Mesenchymal stem cell (in vitro differentiated cells and primary cell): ENCODE results near the gene TSPAN9.

ENCODE experiments used
- DNase-seq: peaks from one replicate; pipeline ENCODE4 v3.0.0-alpha.2; 2013
- H2AFZ ChIP-seq: one replicate; pipeline ENCODE4 v1.6.1; 2013; ENCODE audit warnings: low read depth, mild to moderate bottlenecking, control low read depth, inconsistent platforms, low read length, moderate library complexity
- H2AK5ac ChIP-seq: 2 replicates; pipeline ENCODE4 v1.6.1; 2013; ENCODE audit warnings: low read length, moderate library complexity, mild to moderate bottlenecking, inconsistent platforms; ENCODE audit not compliant: severe bottlenecking
- H2BK120ac ChIP-seq: one replicate; pipeline ENCODE4 v1.6.1; 2013; ENCODE audit warnings: low read depth, mild to moderate bottlenecking, inconsistent platforms, low read length, moderate library complexity
- H2BK12ac ChIP-seq, 2 experiments: one replicate each; pipeline ENCODE4 v1.6.1; 2013; ENCODE audit warnings: inconsistent platforms in 2 of 2, low read length in 2 of 2, mild to moderate bottlenecking in 2 of 2, moderate library complexity in 2 of 2, control low read depth in 1 of 2
- H2BK15ac ChIP-seq: one replicate; pipeline ENCODE4 v1.6.1; 2013; ENCODE audit warnings: mild to moderate bottlenecking, low read depth, inconsistent platforms; ENCODE audit not compliant: poor library complexity, severe bottlenecking
- H2BK5ac ChIP-seq: 2 replicates; pipeline ENCODE4 v1.6.1; 2013; ENCODE audit warnings: low read depth, mild to moderate bottlenecking, low read length, control low read depth, inconsistent platforms; ENCODE audit not compliant: poor library complexity, severe bottlenecking
- H3K14ac ChIP-seq, 2 experiments: one replicate each; pipeline ENCODE4 v1.6.1; 2013; ENCODE audit warnings: inconsistent platforms in 2 of 2, low read length in 2 of 2, control low read depth in 1 of 2, mild to moderate bottlenecking in 1 of 2, moderate library complexity in 1 of 2
- H3K18ac ChIP-seq, 2 experiments: one replicate each; pipeline ENCODE4 v1.6.1; 2013; ENCODE audit warnings: inconsistent platforms in 2 of 2, low read length in 2 of 2, control low read depth in 1 of 2, low read depth in 1 of 2, mild to moderate bottlenecking in 1 of 2
- H3K23ac ChIP-seq, 2 experiments: one replicate each; pipeline ENCODE4 v1.6.1; 2013; ENCODE audit warnings: inconsistent platforms in 2 of 2, low read length in 2 of 2, mild to moderate bottlenecking in 2 of 2, moderate library complexity in 2 of 2, control low read depth in 1 of 2
- H3K27ac ChIP-seq: 2 replicates; pipeline ENCODE4 v1.5.1; 2013; ENCODE audit warnings: mild to moderate bottlenecking, moderate library complexity, low read length, control low read depth, inconsistent platforms; ENCODE audit not compliant: poor library complexity, severe bottlenecking
- H3K27me3 ChIP-seq, 2 experiments: 2 replicates each; pipeline versions ENCODE4 v1.6.1 to v1.7.0; 2013; ENCODE audit warnings: low read length in 2 of 2, mild to moderate bottlenecking in 2 of 2, moderate library complexity in 2 of 2, control low read depth in 1 of 2, inconsistent platforms in 1 of 2; ENCODE audit not compliant: control insufficient read depth in 1 of 2, insufficient read depth in 1 of 2
- H3K36me3 ChIP-seq, 2 experiments: 2 replicates each; pipeline versions ENCODE4 v1.6.1 to v1.7.0; 2013; ENCODE audit warnings: low read length in 2 of 2, control low read depth in 1 of 2, inconsistent platforms in 1 of 2, low read depth in 1 of 2, mild to moderate bottlenecking in 1 of 2; ENCODE audit not compliant: insufficient read depth in 2 of 2, control insufficient read depth in 1 of 2
- H3K4ac ChIP-seq, 2 experiments: one replicate each; pipeline ENCODE4 v1.6.1; 2013; ENCODE audit warnings: inconsistent platforms in 2 of 2, low read length in 2 of 2, mild to moderate bottlenecking in 2 of 2, moderate library complexity in 2 of 2, control low read depth in 1 of 2, low read depth in 1 of 2
- H3K4me1 ChIP-seq: 2 replicates; pipeline ENCODE4 v1.6.1; 2013; ENCODE audit warnings: low read depth, low read length, control low read depth; ENCODE audit not compliant: control insufficient read depth, insufficient read depth
- H3K4me2 ChIP-seq: 2 replicates; pipeline ENCODE4 v1.6.1; 2013; ENCODE audit warnings: low read length, mild to moderate bottlenecking, inconsistent platforms; ENCODE audit not compliant: poor library complexity, severe bottlenecking
- H3K4me3 ChIP-seq, 2 experiments: 2 replicates each; pipeline versions ENCODE4 v1.5.1 to v1.7.0; 2013; ENCODE audit warnings: low read length in 2 of 2, mild to moderate bottlenecking in 2 of 2, control low read depth in 1 of 2, low read depth in 1 of 2; ENCODE audit not compliant: insufficient read depth in 1 of 2
- H3K79me1 ChIP-seq: replicated peaks from 2 replicates; pipeline ENCODE4 v1.6.1; 2013; ENCODE audit warnings: mild to moderate bottlenecking, control low read depth, low read length, inconsistent platforms; ENCODE audit not compliant: poor library complexity, severe bottlenecking
- H3K9ac ChIP-seq: 2 replicates; pipeline ENCODE4 v1.7.0; 2013; ENCODE audit warnings: mild to moderate bottlenecking, low read length, moderate library complexity
- H3K9me3 ChIP-seq: 2 replicates; pipeline ENCODE4 v1.7.0; 2013; ENCODE audit warnings: mild to moderate bottlenecking, low read length; ENCODE audit not compliant: control insufficient read depth
- H4K8ac ChIP-seq: one replicate; pipeline ENCODE4 v1.6.1; 2013; ENCODE audit warnings: inconsistent platforms, mild to moderate bottlenecking, low read length, moderate library complexity
- H4K91ac ChIP-seq: one replicate; pipeline ENCODE4 v1.6.1; 2013; ENCODE audit warnings: mild to moderate bottlenecking, low read length, inconsistent platforms
- WGBS: methylation state at CpG from one replicate; pipeline ENCODE4 v1.1.7; 2013; ENCODE audit warnings: mixed read lengths; 5-methylcytosine and 5-hydroxymethylcytosine counted together

The TSPAN9 gene

DNA sequence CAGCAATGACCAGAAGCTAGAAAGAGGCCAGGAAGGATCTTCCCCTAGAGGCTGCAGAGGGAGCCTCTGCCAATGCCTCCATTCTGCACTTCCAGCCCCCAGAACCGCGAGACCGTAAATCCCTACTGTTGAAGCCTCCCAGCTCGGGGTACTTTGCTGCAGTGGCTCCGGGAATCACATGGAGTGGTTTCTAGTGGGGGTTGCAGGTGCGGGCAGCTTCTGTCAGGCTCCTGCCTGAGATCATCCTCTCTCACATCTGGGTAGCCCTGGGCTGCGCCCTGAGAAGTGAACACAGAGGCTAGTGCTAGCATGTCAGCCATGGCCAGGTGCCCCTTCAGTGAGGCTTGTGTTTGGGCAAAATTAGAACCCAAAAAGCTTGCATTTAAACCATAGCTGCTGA, 67.3 kb downstream of the TSPAN9 start:
- DNase-seq = no peak
- Histone ChIP-seq H3K79me1 (peaks cover 63% of the 10 kb centered on the region), H3K27me3 (peaks cover 0 to 29% of the 10 kb centered on the region in 2 experiments), H4K8ac (no peak overlapping the region), H3K9me3 (no peaks in the 10 kb centered on the region), H4K91ac (no peak overlapping the region), H2BK12ac (no peak overlapping the region), H3K23ac (no peak overlapping the region), H3K9ac (no peak overlapping the region), H2AK5ac (no peak overlapping the region), H3K4me2 (no peak overlapping the region), H3K36me3 (peaks cover 0 to 25% of the 10 kb centered on the region in 2 experiments), H3K27ac (no peak overlapping the region), H3K4me1 (peaks cover 14% of the 10 kb centered on the region), H3K14ac (no peak overlapping the region), H2AFZ (no peak overlapping the region), H3K4me3 (no peak overlapping the region), H2BK15ac (no peak overlapping the region), H2BK5ac (no peak overlapping the region), H3K18ac (no peak overlapping the region), H3K4ac (no peak overlapping the region), H2BK120ac (no peak overlapping the region)
- 93% methylated on average over 7 of the region's 7 CpGs for WGBS

- Histone ChIP-seq H3K27ac (no peak overlapping the region), H2BK15ac (no peak overlapping the region), H4K8ac (no peak overlapping the region), H3K14ac (no peak overlapping the region), H3K18ac (no peak overlapping the region), H2BK12ac (peak overlapping the region in 1 of 2 experiments; percentile 15), H2BK120ac (no peak overlapping the region), H2BK5ac (no peak overlapping the region), H3K4me3 (no peak overlapping the region), H3K23ac (no peak overlapping the region), H3K4ac (no peak overlapping the region), H3K9me3 (no peaks in the 10 kb centered on the region), H4K91ac (no peak overlapping the region), H3K79me1 (peaks cover 64% of the 10 kb centered on the region), H3K4me2 (no peak overlapping the region), H2AFZ (no peak overlapping the region), H3K9ac (no peak overlapping the region), H3K27me3 (peaks cover 0 to 29% of the 10 kb centered on the region in 2 experiments), H2AK5ac (no peak overlapping the region), H3K4me1 (peaks cover 14% of the 10 kb centered on the region), H3K36me3 (peaks cover 0 to 25% of the 10 kb centered on the region in 2 experiments)
- 95% methylated on average over 13 of the region's 13 CpGs for WGBS
- DNase-seq = no peak
Measured at GRCh38 chr12:3145033-3145432, 67.9 kb downstream of the TSPAN9 start.

- H3K27ac ChIP-seq = no peak overlapping the region
- H3K36me3 ChIP-seq = peaks cover 0 to 25% of the 10 kb centered on the region in 2 experiments
- H3K18ac ChIP-seq = no peak overlapping the region
- no peak overlapping the region for H3K4me2 ChIP-seq
- no peak overlapping the region for H4K91ac ChIP-seq
- H3K23ac ChIP-seq = no peak overlapping the region
- H2BK12ac ChIP-seq = no peak overlapping the region
- no peak overlapping the region for H2BK15ac ChIP-seq
- peak overlapping the region in 1 of 2 experiments; percentile 14 for H3K14ac ChIP-seq
- WGBS = 93% methylated on average over 21 of the region's 22 CpGs
- no peak overlapping the region for H2BK5ac ChIP-seq
- H2AK5ac ChIP-seq = no peak overlapping the region
- H3K4me1 ChIP-seq = peaks cover 19% of the 10 kb centered on the region
- H4K8ac ChIP-seq = no peak overlapping the region
- no peak for DNase-seq
- H3K4ac ChIP-seq = no peak overlapping the region
- no peak overlapping the region for H2BK120ac ChIP-seq
- H3K79me1 ChIP-seq = peaks cover 62% of the 10 kb centered on the region
- no peak overlapping the region for H2AFZ ChIP-seq
- no peaks in the 10 kb centered on the region for H3K9me3 ChIP-seq
- H3K9ac ChIP-seq = no peak overlapping the region
- no peak overlapping the region for H3K4me3 ChIP-seq
- H3K27me3 ChIP-seq = peaks cover 0 to 29% of the 10 kb centered on the region in 2 experiments
Measured at GRCh38 chr12:3145546-3146310, 68.5 kb downstream of the TSPAN9 start.

- Histone ChIP-seq H2AK5ac (no peak overlapping the region), H2BK15ac (no peak overlapping the region), H4K8ac (no peak overlapping the region), H2AFZ (no peak overlapping the region), H3K4me1 (peaks cover 32% of the 10 kb centered on the region), H3K36me3 (peaks cover 0 to 17% of the 10 kb centered on the region in 2 experiments), H4K91ac (no peak overlapping the region), H3K27me3 (peaks cover 0 to 32% of the 10 kb centered on the region in 2 experiments), H2BK120ac (no peak overlapping the region), H3K4ac (no peak overlapping the region), H3K4me2 (no peak overlapping the region), H3K4me3 (no peak overlapping the region), H3K23ac (no peak overlapping the region), H3K79me1 (peaks cover 52% of the 10 kb centered on the region), H3K9ac (no peak overlapping the region), H2BK12ac (no peak overlapping the region), H3K18ac (no peak overlapping the region), H3K9me3 (no peaks in the 10 kb centered on the region), H2BK5ac (no peak overlapping the region), H3K14ac (no peak overlapping the region), H3K27ac (no peak overlapping the region)
- no peak for DNase-seq
- 94% methylated on average over 15 of the region's 15 CpGs for WGBS
Measured at GRCh38 chr12:3147260-3147659, 70.1 kb downstream of the TSPAN9 start.
